Liver (tissue), 3 donors: ENCODE data around the gene OXGR1.

Source experiments
- ATF3 ChIP-seq: IDR thresholded peaks from 2 replicates; pipeline ENCODE4 v1.6.1; 2016; ENCODE audit warnings: antibody characterized with exemption
- CTCF ChIP-seq: fragments of 150-350 bp; IDR thresholded peaks from 2 replicates; pipeline ENCODE4 v1.5.1; 2017; ENCODE audit warnings: improper control_type of control experiment, low read depth, low read length; ENCODE audit not compliant: missing input control
- EGR1 ChIP-seq, 2 donors: IDR thresholded peaks; 2 replicates each; pipeline ENCODE4 v1.6.1; 2016 to 2018; ENCODE audit warnings: antibody characterized with exemption in 2 of 2, low read depth in 2 of 2
- FOXA2 ChIP-seq: IDR thresholded peaks from 2 replicates; pipeline ENCODE4 v1.6.1; 2016; ENCODE audit warnings: antibody characterized with exemption
- JUND ChIP-seq, 2 donors: IDR thresholded peaks; 2 replicates each; pipeline ENCODE4 v1.6.1; 2016; ENCODE audit warnings: antibody characterized with exemption in 2 of 2
- MAX ChIP-seq: IDR thresholded peaks from 2 replicates; pipeline ENCODE4 v1.6.1; 2016; ENCODE audit warnings: antibody characterized with exemption
- RAD21 ChIP-seq, 2 donors: IDR thresholded peaks; 2 replicates each; pipeline ENCODE4 v1.6.1; 2016; ENCODE audit warnings: antibody characterized with exemption in 2 of 2, mild to moderate bottlenecking in 2 of 2
- REST ChIP-seq: IDR thresholded peaks from 2 replicates; pipeline ENCODE4 v1.6.1; 2016; ENCODE audit warnings: antibody characterized with exemption, mild to moderate bottlenecking
- SP1 ChIP-seq: IDR thresholded peaks from 2 replicates; pipeline ENCODE4 v1.6.1; 2018; ENCODE audit warnings: antibody characterized with exemption, mild to moderate bottlenecking
- TAF1 ChIP-seq: conservative IDR thresholded peaks from 2 replicates; pipeline ENCODE4 v1.6.1; 2016; ENCODE audit warnings: antibody characterized with exemption, mild to moderate bottlenecking
- YY1 ChIP-seq: IDR thresholded peaks from 2 replicates; pipeline ENCODE4 v1.6.1; 2016; ENCODE audit warnings: antibody characterized with exemption, mild to moderate bottlenecking
- ZBTB33 ChIP-seq: IDR thresholded peaks from 2 replicates; pipeline ENCODE4 v1.6.1; 2016; ENCODE audit warnings: antibody characterized with exemption
- donor health status: healthy.
- donor health status: healthy.

- TF ChIP-seq RAD21 (IDR thresholded peaks at IDR 0.05) (no peak), CTCF (no peak), JUND (IDR thresholded peaks at IDR 0.05) (no peak), MAX (no peak), TAF1 (no peak), ZBTB33 (no peak), REST (no peak), ATF3 (no peak), YY1 (no peak), FOXA2 (no peak), SP1 (no peak), EGR1 (IDR thresholded peaks at IDR 0.05; ENCODE audit: low read depth in 2 of 2) (no peak)
Measured at GRCh38 chr13:97001636-97002035, 7.4 kb upstream of the OXGR1 start.
